ENCODE measurements around the gene ZNF414. TPM values are rescaled to one million over a fixed set of nuclear protein-coding genes. Genes with fewer than 3 reads are reported as not detected.

Gene ZNF414
- total and polyA plus RNA-seq, 2 of the 4 experiments (the other 2 are of a cell fraction): 3.2 to 14.2 TPM

GRCh38 chr19:8513687-8514504, at the start of gene ZNF414 (continued):
- TF ChIP-seq POLR2A (IDR thresholded peaks at IDR 0.05; ENCODE audit: low read depth, low read length): peak; percentile 86

- Histone ChIP-seq H3K4me3 (ENCODE audit: insufficient read depth, low read depth, low read length) (no peak overlapping the region), H3K4me2 (ENCODE audit: low read depth, low read length) (no peak overlapping the region), H4K8ac (ENCODE audit: low read depth in 2 of 2, low read length in 2 of 2) (no peak overlapping the region), H3K9me3 (ENCODE audit: control insufficient read depth, insufficient read depth, low read length) (no peaks in the 10 kb centered on the region), H2BK15ac (ENCODE audit: low read depth, low read length) (no peak overlapping the region), H3K4ac (ENCODE audit: low read depth, low read length) (no peak overlapping the region), H3K4me1 (ENCODE audit: control insufficient read depth, insufficient read depth, low read length) (no peaks in the 10 kb centered on the region), H2BK120ac (ENCODE audit: low read depth, low read length) (no peak overlapping the region), H3K56ac (ENCODE audit: extremely low read depth, insufficient read depth, low read length) (no peak overlapping the region), H3K9me1 (ENCODE audit: insufficient read depth, low read length) (no peaks in the 10 kb centered on the region), H4K91ac (ENCODE audit: insufficient read depth, low read depth, low read length) (no peak overlapping the region), H3K14ac (replicated peaks; ENCODE audit: low read depth, low read length) (no peak overlapping the region), H2BK5ac (ENCODE audit: low read depth, low read length, poor library complexity, severe bottlenecking) (no peak overlapping the region), H2AK5ac (ENCODE audit: low read depth, low read length) (no peak overlapping the region), H3K27ac (ENCODE audit: insufficient read depth, low read length) (no peak overlapping the region), H2BK20ac (ENCODE audit: low read depth, low read length) (no peak overlapping the region), H3K36me3 (ENCODE audit: control insufficient read depth, insufficient read depth, low read length) (no peaks in the 10 kb centered on the region), H3K18ac (ENCODE audit: low read depth, low read length) (no peak overlapping the region), H3K9ac (ENCODE audit: low read depth, low read length) (no peak overlapping the region), H4K5ac (ENCODE audit: low read depth, low read length) (no peak overlapping the region), H2AFZ (replicated peaks; ENCODE audit: low read length, poor library complexity) (no peak overlapping the region), H3K23ac (ENCODE audit: low read depth, low read length) (no peak overlapping the region), H2AK9ac (replicated peaks; ENCODE audit: low read depth, low read length, poor library complexity) (no peak overlapping the region), H3K79me1 (ENCODE audit: low read depth in 1 of 2, low read length in 2 of 2) (no peaks in the 10 kb centered on the region), H4K20me1 (ENCODE audit: insufficient read depth, low read length) (no peaks in the 10 kb centered on the region), H3K27me3 (ENCODE audit: control insufficient read depth, insufficient read depth, low read length) (no peaks in the 10 kb centered on the region)
- ATAC-seq (ENCODE audit: low read depth) (no peak), DNase-seq (no peak)
- ChIA-PET POLR2A (ENCODE audit: unreplicated experiment) (no interaction called here), CTCF (interaction anchor here (1.0 kb wide), 1 partner anchor 35 kb away, joined by 3 read pairs; no protein-coding TSS in a partner anchor)
- intact Hi-C loops (cut with micrococcal nuclease): no loop called here
- dilution Hi-C loops (cut with HindIII; ENCODE audit: low sequenced_read_pairs, unreplicated experiment): no loop called here
- 50% methylated on average over 1 of the region's 2 CpGs; no CpG with 5 or more reads in 1 of the 2 experiments for WGBS, 2 experiments (ENCODE audit: extremely low coverage in 2 of 2, insufficient read length in 1 of 2)
- TF ChIP-seq MAFK (IDR thresholded peaks at IDR 0.05; ENCODE audit: low read depth, low read length) (no peak), CHD1 (IDR thresholded peaks at IDR 0.05; ENCODE audit: low read depth, low read length) (no peak), FOS (IDR thresholded peaks at IDR 0.05; ENCODE audit: low read depth, low read length) (no peak), CEBPB (IDR thresholded peaks at IDR 0.05; ENCODE audit: low read depth, low read length) (no peak)
- in situ Hi-C loops (cut with MboI; ENCODE audit: low sequenced_read_pairs): no loop called here
- BruUV-seq (replicated peaks): no TSS peak
Observed at GRCh38 chr19:8561075-8561764, 47.3 kb upstream of the ZNF414 start.

Data from IMR-90 (cell line).